Right lobe of liver (tissue), 6 donors: Measurements from ENCODE around the gene ZFAND2B. TPM values are rescaled to one million over a fixed set of nuclear protein-coding genes. Genes with fewer than 3 reads are reported as not detected.

ENCODE experiments used
- ATAC-seq, 4 donors: fragments of 200-7000 bp; cut with Tn5 transposase; one replicate each; pipeline ENCODE4 v1.9.1; 2020; ENCODE audit warnings: mild to moderate bottlenecking in 4 of 4, moderate library complexity in 4 of 4
- DNase-seq, 3 donors: peaks; one replicate each; pipeline ENCODE4 v3.0.0-alpha.2; 2020
- H3K27ac ChIP-seq, 3 donors: fragments of 200-600 bp; one replicate each; pipeline ENCODE4 v1.8.0; 2022
- H3K27me3 ChIP-seq, 2 donors: fragments of 200-600 bp; one replicate each; pipeline ENCODE4 v1.8.0; 2022
- H3K36me3 ChIP-seq, 4 donors: fragments of 200-600 bp; sonication (generic) in 1 of 4; one replicate each; pipeline versions ENCODE4 v1.5.1 to v1.8.0; 2017 to 2022; ENCODE audit warnings: control low read depth in 1 of 4
- H3K4me1 ChIP-seq, 4 donors: fragments of 200-600 bp; sonication (generic) in 1 of 4; one replicate each; pipeline versions ENCODE4 v1.5.1 to v1.8.0; 2017 to 2022; ENCODE audit warnings: control low read depth in 1 of 4
- H3K4me3 ChIP-seq, 3 donors: fragments of 200-600 bp; one replicate each; pipeline ENCODE4 v1.8.0; 2022
- H3K9me3 ChIP-seq, 4 donors: fragments of 200-600 bp; sonication (generic) in 1 of 4; one replicate each; pipeline versions ENCODE4 v1.5.1 to v1.8.0; 2017 to 2022; ENCODE audit warnings: control low read depth in 1 of 4
- CTCF ChIP-seq, 4 donors: fragments of 200-600 bp in 3 of 4; fragments of 450-650 bp in 1 of 4; IDR thresholded peaks; one replicate each; pipeline versions ENCODE4 v1.5.1 to v1.8.0; 2016 to 2022; ENCODE audit warnings: antibody characterized with exemption in 4 of 4, mild to moderate bottlenecking in 2 of 4
- POLR2A ChIP-seq: fragments of 450-650 bp; IDR thresholded peaks from one replicate; pipeline ENCODE4 v1.6.1; 2017; ENCODE audit warnings: antibody characterized with exemption, mild to moderate bottlenecking
- WGBS: methylation state at CpG from one replicate; pipeline ENCODE4 v1.1.6; 2018; ENCODE audit warnings: low coverage, low lambda C conversion rate; ENCODE audit not compliant: insufficient coverage; ENCODE audit errors: missing lambda C conversion rate; 5-methylcytosine and 5-hydroxymethylcytosine counted together
- intact Hi-C, 2 donors: fragments of 100-400 bp; cut with DNase I; formaldehyde crosslinking; loops; one replicate each; pipeline versions ENCODE4 v1.11.2 to v1.14.1; 2022
- long read RNA-seq: library from polyadenylated mRNA; unstranded; transcript quantifications from one replicate; pipeline ENCODE4 v2.0.0, GENCODE V29; 2019
- total RNA-seq, 6 experiments: library from RNA; depleted of rRNA in 2 of 6; stranded (reverse); fragments of >200 nt in 2 of 6; fragmentation: NEBNext Ultra II Directional in 3 of 6; extraction: Animal tissue kit (Norgen Biotek cat#: 25700) in 3 of 6; gene quantifications; one replicate each; pipeline versions ENCODE4 v1.1.0 to v1.2.4, GENCODE V29; 2016 to 2023
- donor health status: DM: no; HTN: yes; CAD: no.
- donor health status: DM: no; HTN: no; CAD: no.
- donor health status: DM: no; HTN: no; CAD: no.
- donor health status: DM: no; HTN: yes; CAD: no.
- donor health status: DM: no; HTN: yes; CAD: no.

Gene ZFAND2B
- 10 to 100 TPM; 20.7 to 32.3 (median 28.8) TPM for total RNA-seq
- long read RNA-seq, partial matches to known transcripts = 0 of 6 reads
- long read RNA-seq, other reads (novel, unspliced or antisense) = 2 of 6 reads

DNA sequence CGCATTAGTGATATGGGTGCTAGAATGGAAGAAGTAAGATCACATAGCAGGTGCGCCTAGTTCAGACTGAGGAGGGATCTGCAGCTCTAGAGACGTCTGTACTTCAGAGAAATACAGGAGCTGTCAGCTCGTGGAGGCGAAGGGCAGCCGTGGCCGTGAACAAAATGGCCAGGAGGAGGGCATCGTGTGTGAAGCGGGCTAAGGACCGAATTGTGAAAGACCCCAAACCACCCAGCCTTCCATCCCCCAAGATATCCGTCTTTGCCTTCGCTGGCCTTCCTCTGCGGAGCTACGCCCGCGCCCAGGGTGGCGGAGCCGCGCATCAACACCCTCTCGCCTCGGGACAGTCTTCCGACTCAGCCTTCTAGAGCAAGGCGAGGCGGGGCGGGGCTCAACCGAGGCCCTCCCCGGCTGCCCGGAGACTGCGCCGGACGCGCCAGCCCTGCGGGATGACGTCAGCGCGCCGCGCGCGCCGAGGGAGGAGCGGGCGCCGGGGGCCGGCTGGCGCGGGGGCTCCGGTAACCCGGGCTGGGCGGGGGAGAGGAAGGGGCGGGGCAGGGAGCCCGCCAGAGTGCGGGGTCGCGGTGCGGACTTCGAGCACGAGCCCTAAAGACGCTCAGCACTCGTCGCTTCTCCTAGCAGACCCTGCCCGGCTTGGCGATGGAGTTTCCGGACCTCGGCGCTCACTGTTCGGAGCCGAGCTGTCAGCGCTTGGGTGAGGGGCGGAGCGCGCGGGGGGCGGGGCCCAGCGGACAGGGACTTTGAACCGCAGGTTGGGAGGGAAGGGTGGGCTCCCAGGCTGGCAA is at the start of gene ZFAND2B:
ZFAND2B (plus strand) TSS at position 455 of the 806 bp plus-strand sequence; CDS start at position 661, 206 bp downstream.
- H3K36me3 ChIP-seq = peaks cover 0 to 25% (median 5%) of the 10 kb centered on the region in 4 donors
- H3K9me3 ChIP-seq = no peaks in the 10 kb centered on the region
- WGBS = 0% methylated on average over 17 of the region's 76 CpGs
- peak within 1 kb of the TSS; percentile 60 to 84 (median 82) for H3K4me3 ChIP-seq
- DNase-seq (peak; percentile 96 to 98 (median 97)), ATAC-seq (peak; percentile 89 to 95 (median 92))
- H3K4me1 ChIP-seq = peaks cover 0 to 24% (median 8%) of the 10 kb centered on the region in 4 donors
- H3K27ac ChIP-seq = peak within 1 kb of the TSS; percentile 80 to 95 (median 93)
- TF ChIP-seq CTCF (IDR thresholded peaks at IDR 0.05) = peak in 1 of 4 donors; percentile 26
- TF ChIP-seq POLR2A = peak; percentile 96
- intact Hi-C loops = loop anchor here in 1 of 2 donors (5.0 kb wide), 1 partner anchor 34 kb away; the partner anchor contains the start of gene SLC23A3
- no peaks in the 10 kb centered on the region for H3K27me3 ChIP-seq

- H3K4me3 ChIP-seq = no peak overlapping the region
- H3K27ac ChIP-seq = no peak overlapping the region
- H3K27me3 ChIP-seq = no peaks in the 10 kb centered on the region
- no peaks in the 10 kb centered on the region for H3K9me3 ChIP-seq
- ATAC-seq (no peak), DNase-seq (no peak)
- WGBS = 78% methylated on average over 8 of the region's 8 CpGs
- TF ChIP-seq POLR2A (no peak), CTCF (IDR thresholded peaks at IDR 0.05) (no peak)
- H3K36me3 ChIP-seq = peaks cover 0 to 11% (median 0%) of the 10 kb centered on the region in 4 donors
- intact Hi-C loops = loop anchor here (5.0 to 10.0 kb wide), 2 partner anchors 100 to 103 kb away; no protein-coding TSS in a partner anchor
- H3K4me1 ChIP-seq = peaks cover 0 to 11% (median 2%) of the 10 kb centered on the region in 4 donors
These were observed 49.2 kb upstream of the ZFAND2B start for GRCh38 chr2:219157396-219157795.

DNA sequence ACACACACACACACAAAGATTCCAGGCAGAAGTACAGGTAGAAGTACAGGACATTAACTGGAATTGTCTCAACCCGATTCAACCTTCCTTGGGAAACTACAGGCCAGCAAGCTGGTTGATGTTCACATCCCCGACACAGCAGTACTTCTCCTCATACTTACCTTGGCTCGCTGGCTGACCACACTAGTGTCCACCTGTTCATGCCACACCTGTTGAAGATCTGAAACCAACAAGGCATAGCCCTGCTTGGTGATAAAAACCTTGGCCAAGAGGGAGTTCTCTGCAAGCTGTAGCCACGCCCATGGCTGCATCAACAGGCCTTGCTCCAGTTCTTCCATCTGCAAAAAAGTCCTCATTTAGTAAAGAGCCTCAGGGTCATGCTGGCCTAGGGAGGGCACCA is 48.6 kb upstream of the ZFAND2B start:
- DNase-seq = no peak
- WGBS = 95% methylated on average over 3 of the region's 4 CpGs
- Histone ChIP-seq H3K9me3 (no peaks in the 10 kb centered on the region), H3K36me3 (peaks cover 0 to 11% (median 0%) of the 10 kb centered on the region in 4 donors), H3K27me3 (no peaks in the 10 kb centered on the region), H3K4me1 (peaks cover 0 to 11% (median 2%) of the 10 kb centered on the region in 4 donors), H3K4me3 (no peak overlapping the region), H3K27ac (no peak overlapping the region)
- TF ChIP-seq POLR2A (no peak), CTCF (IDR thresholded peaks at IDR 0.05) (no peak)
- intact Hi-C loops = loop anchor here (5.0 to 10.0 kb wide), 2 partner anchors 101 to 103 kb away; no protein-coding TSS in a partner anchor
- no peak for ATAC-seq

- peaks cover 0 to 11% (median 0%) of the 10 kb centered on the region in 4 donors for H3K36me3 ChIP-seq
- H3K4me1 ChIP-seq = peaks cover 0 to 11% (median 2%) of the 10 kb centered on the region in 4 donors
- H3K4me3 ChIP-seq = no peak overlapping the region
- TF ChIP-seq POLR2A = no peak
- TF ChIP-seq CTCF (IDR thresholded peaks at IDR 0.05) = no peak
- no peaks in the 10 kb centered on the region for H3K9me3 ChIP-seq
- ATAC-seq (no peak), DNase-seq (no peak)
- WGBS = 74% methylated on average over 3 of the region's 3 CpGs
- H3K27ac ChIP-seq = no peak overlapping the region
- intact Hi-C loops = loop anchor here (5.0 to 10.0 kb wide), 2 partner anchors 101 to 104 kb away; no protein-coding TSS in a partner anchor
- H3K27me3 ChIP-seq = no peaks in the 10 kb centered on the region
These were observed 48.0 kb upstream of the ZFAND2B start for GRCh38 chr2:219158586-219158985.
